HepG2 (cell line): ENCODE results near the gene CDK9. TPM values are rescaled to one million over a fixed set of nuclear protein-coding genes. Genes with fewer than 3 reads are reported as not detected.

Experiments
- ATAC-seq: fragments of 200-7000 bp; cut with Tn5 transposase; 3 replicates; pipeline ENCODE4 v1.9.1; 2020; ENCODE audit warnings: mild to moderate bottlenecking, moderate library complexity
- BruUV-seq: library from RNA; stranded (reverse); fragments of 400-500 nt; replicated peaks from 2 replicates; lab custom pipeline; 2021; lab: Mats Ljungman, UMichigan
- CTCF ChIA-PET: fragments of 300-600 bp; formaldehyde crosslinking; extraction: SDS; loops from one replicate; lab custom pipeline; 2021; ENCODE audit warnings: low total read pairs, inconsistent platforms, low intra/inter-chr PET ratio; lab: Yijun Ruan, JAX
- POLR2A ChIA-PET: fragments of 350-600 bp; sonication (Branson Sonifier 250); formaldehyde crosslinking; loops from one replicate; lab custom pipeline; 2020; ENCODE audit warnings: antibody characterized with exemption, inconsistent platforms; lab: Yijun Ruan, JAX
- DNase-seq: peaks from one replicate; pipeline ENCODE4 v3.0.0-alpha.2; 2015; ENCODE audit warnings: low spot score
- FAIRE-seq: peaks from 3 replicates; lab custom pipeline; 2011; peaks lifted over from hg19 to GRCh38; lab: Jason Lieb, UNC
- H2AFZ ChIP-seq: one replicate; pipeline ENCODE4 v1.6.1; 2011; ENCODE audit warnings: low read length, inconsistent platforms
- H3K27ac ChIP-seq: fragments of 300-600 bp; 3 replicates; pipeline ENCODE4 v1.8.0; 2011; ENCODE audit warnings: mixed run types, mild to moderate bottlenecking, mixed read lengths, low read length, inconsistent platforms; ENCODE audit not compliant: insufficient read depth; ENCODE audit errors: extremely low read length
- H3K27me3 ChIP-seq, 2 experiments: fragments of 200-600 bp in 1 of 2; 2 replicates in 1 of 2; 3 replicates in 1 of 2; pipeline versions ENCODE4 v1.6.0 to v1.8.0; 2011; ENCODE audit warnings: low read length in 2 of 2, mild to moderate bottlenecking in 2 of 2, moderate library complexity in 2 of 2, inconsistent platforms in 1 of 2; ENCODE audit not compliant: insufficient read depth in 2 of 2, control insufficient read depth in 1 of 2
- H3K36me3 ChIP-seq, 2 experiments: fragments of 200-600 bp in 1 of 2; replicated peaks in 1 of 2; 2 replicates in 1 of 2; 3 replicates in 1 of 2; pipeline versions ENCODE4 v1.5.1 to v1.8.0; 2011; ENCODE audit warnings: low read length in 2 of 2, inconsistent platforms in 1 of 2; ENCODE audit not compliant: insufficient read depth in 2 of 2, control insufficient read depth in 1 of 2
- H3K4me1 ChIP-seq: 2 replicates; pipeline ENCODE4 v1.5.1; 2012; ENCODE audit warnings: low read length, inconsistent platforms; ENCODE audit not compliant: insufficient read depth
- H3K4me2 ChIP-seq: 2 replicates; pipeline ENCODE4 v1.6.0; 2011; ENCODE audit warnings: low read depth, low read length, inconsistent platforms
- H3K4me3 ChIP-seq, 3 experiments: fragments of 200-600 bp in 1 of 3; sonication (generic), shearing (Covaris generic) in 1 of 3; replicated peaks in 1 of 3; 2 replicates each; pipeline ENCODE4 v1.5.1; 2011 to 2016; ENCODE audit warnings: low read length in 3 of 3, inconsistent platforms in 2 of 3, low read depth in 2 of 3, mild to moderate bottlenecking in 2 of 3, control low read depth in 1 of 3, mixed read lengths in 1 of 3; ENCODE audit not compliant: insufficient read depth in 1 of 3
- H3K79me2 ChIP-seq: one replicate; pipeline ENCODE4 v1.6.1; 2011; ENCODE audit warnings: low read length, inconsistent platforms; ENCODE audit not compliant: insufficient read depth
- H3K9ac ChIP-seq: 2 replicates; pipeline ENCODE4 v1.6.0; 2011; ENCODE audit warnings: mild to moderate bottlenecking, low read depth, low read length, inconsistent platforms; ENCODE audit not compliant: insufficient read depth
- H3K9me3 ChIP-seq: 2 replicates; pipeline ENCODE4 v1.5.1; 2012; ENCODE audit warnings: mild to moderate bottlenecking, low read length
- H4K20me1 ChIP-seq: 2 replicates; pipeline ENCODE4 v1.6.0; 2011; ENCODE audit warnings: inconsistent platforms, mild to moderate bottlenecking, low read length, moderate library complexity; ENCODE audit not compliant: insufficient read depth
- CAMTA2 ChIP-seq: sonication (generic); formaldehyde crosslinking; IDR thresholded peaks from 2 replicates; pipeline ENCODE4 v1.4.0; 2020; ENCODE audit warnings: mild to moderate bottlenecking, missing genetic modification reagents, borderline replicate concordance
- KDM2A ChIP-seq: sonication (generic); formaldehyde crosslinking; IDR thresholded peaks from 2 replicates; pipeline ENCODE4 v1.4.0; 2020; ENCODE audit warnings: low read depth, missing genetic modification reagents, borderline replicate concordance
- KLF16 ChIP-seq, 2 experiments: sonication (generic) in 1 of 2; formaldehyde crosslinking in 1 of 2; IDR thresholded peaks; 2 replicates each; pipeline versions ENCODE4 v1.6.1 to v1.8.0; 2016 to 2023; ENCODE audit warnings: missing genetic modification reagents in 2 of 2, missing compliant biosample characterization in 1 of 2
- LCORL ChIP-seq, 2 experiments: fragments of 450-650 bp in 1 of 2; sonication (generic) in 1 of 2; formaldehyde crosslinking in 1 of 2; IDR thresholded peaks; 2 replicates each; pipeline versions ENCODE4 v1.5.0 to v1.6.1; 2017 to 2020; ENCODE audit warnings: antibody characterized with exemption in 1 of 2, missing genetic modification reagents in 1 of 2
- MED1 ChIP-seq: sonication (generic); formaldehyde crosslinking; IDR thresholded peaks from 2 replicates; pipeline ENCODE4 v1.4.0; 2020; ENCODE audit warnings: missing genetic modification reagents
- NR2F6 ChIP-seq, 2 experiments: IDR thresholded peaks; 2 replicates each; pipeline ENCODE4 v1.6.1; 2016; ENCODE audit warnings: antibody characterized with exemption in 1 of 2, mild to moderate bottlenecking in 1 of 2
- THAP7 ChIP-seq: sonication (generic); formaldehyde crosslinking; IDR thresholded peaks from 2 replicates; pipeline ENCODE4 v1.8.1; 2023; ENCODE audit warnings: mild to moderate bottlenecking, missing genetic modification reagents
- UBTF ChIP-seq: sonication (generic); formaldehyde crosslinking; IDR thresholded peaks from 2 replicates; pipeline ENCODE4 v1.4.0; 2020; ENCODE audit warnings: mild to moderate bottlenecking, missing genetic modification reagents
- WIZ ChIP-seq: sonication (generic); formaldehyde crosslinking; IDR thresholded peaks from 2 replicates; pipeline ENCODE4 v1.5.1; 2020; ENCODE audit warnings: mild to moderate bottlenecking, missing genetic modification reagents
- ZNF614 ChIP-seq: IDR thresholded peaks from 2 replicates; pipeline ENCODE4 v1.6.1; 2018; ENCODE audit warnings: missing biosample characterization, missing genetic modification reagents, inconsistent platforms, borderline replicate concordance
- ZNF709 ChIP-seq: sonication (generic); formaldehyde crosslinking; IDR thresholded peaks from 2 replicates; pipeline ENCODE4 v1.5.0; 2020; ENCODE audit warnings: mild to moderate bottlenecking, missing genetic modification reagents
- ZNF800 ChIP-seq: sonication (generic); formaldehyde crosslinking; IDR thresholded peaks from 2 replicates; pipeline ENCODE4 v1.4.0; 2020; ENCODE audit warnings: missing genetic modification reagents
- WGBS: methylation state at CpG from one replicate; pipeline ENCODE4 v1.1.6; 2017; ENCODE audit warnings: low lambda C conversion rate; 5-methylcytosine and 5-hydroxymethylcytosine counted together
- in situ Hi-C: cut with HindIII; loops from 2 replicates; pipeline ENCODE4 v1.10.0; 2017; ENCODE audit warnings: low pct_unique_long_range_greater_than_20kb; ENCODE audit not compliant: extremely low pct_ligation_motif_present
- intact Hi-C: fragments of 100-400 bp; cut with micrococcal nuclease; formaldehyde crosslinking; loops from one replicate; pipeline ENCODE4 v1.10.0; 2022; ENCODE audit not compliant: unreplicated experiment
- polyA plus RNA-seq, 8 experiments: library from polyadenylated mRNA; depleted of rRNA in 3 of 8; stranded (reverse) in 7 of 8; unstranded in 1 of 8; fragments of >200 nt; fragmentation: Illumina TruSeq in 4 of 8; extraction: Trizol in 4 of 8; gene quantifications; 2 replicates each; pipeline versions ENCODE4 v1.2.1 to v1.2.3, GENCODE V29; 2011 to 2016; ENCODE audit warnings: low read depth in 4 of 8, missing spikeins in 1 of 8, mixed read lengths in 1 of 8; ENCODE audit not compliant: insufficient read depth in 1 of 8
- total RNA-seq, 5 experiments: library from RNA; depleted of rRNA; stranded (reverse); fragments of >200 nt; fragmentation: Illumina TruSeq; extraction: Trizol; gene quantifications; 2 replicates each; pipeline ENCODE4 v1.2.3, GENCODE V29; 2016; ENCODE audit warnings: low read depth in 1 of 5
- TF ChIP-seq, protein P1 (sequence below): sonication (generic); formaldehyde crosslinking; IDR thresholded peaks from 2 replicates; pipeline ENCODE4 v1.5.0; 2020; ENCODE audit warnings: mild to moderate bottlenecking, missing genetic modification reagents, borderline replicate concordance

Gene CDK9
- total and polyA plus RNA-seq, 2 of the 13 experiments (the other 11 are each of a cell fraction or from before 2014, with no cell fraction given), result 16.8 to 21.5 TPM

- 2% methylated on average over 8 of the region's 34 CpGs for WGBS
- BruUV-seq, result no TSS peak
- peak overlapping the region; percentile 99 for H3K4me2 ChIP-seq
- H3K79me2 ChIP-seq, result no peaks in the 10 kb centered on the region
- H3K9ac ChIP-seq, result peak overlapping the region; percentile 63
- in situ Hi-C loops, result no loop called here
- POLR2A ChIA-PET, result interaction anchor here (0.9 to 2.1 kb wide), 7 partner anchors 10 to 221 kb away, joined by 3 to 6 read pairs (median 4); partner anchors contain the start of genes FPGS and TOR2A
- H3K27me3 ChIP-seq, result no peaks in the 10 kb centered on the region
- intact Hi-C loops, result no loop called here
- FAIRE-seq, result peak; percentile 70
- no peaks in the 10 kb centered on the region for H4K20me1 ChIP-seq
- CTCF ChIA-PET, result no interaction called here
- H3K4me3 ChIP-seq, result peak overlapping the region; percentile 42 to 73 (median 48)
- no peaks in the 10 kb centered on the region for H3K36me3 ChIP-seq
- peak overlapping the region; percentile 43 for H3K27ac ChIP-seq
- ATAC-seq, result peak; percentile 83
- no peak overlapping the region for H2AFZ ChIP-seq
- peaks cover 42% of the 10 kb centered on the region for H3K4me1 ChIP-seq
- peak; percentile 83 for DNase-seq
- no peaks in the 10 kb centered on the region for H3K9me3 ChIP-seq
- TF ChIP-seq THAP7 (CRISPR knock-in tag), result peak; percentile 67; the same call in 1 of the 2 replicates
- no peak for TF ChIP-seq CAMTA2
- TF ChIP-seq ZNF709 (CRISPR knock-in tag), result no peak
- TF ChIP-seq, protein P1, sequence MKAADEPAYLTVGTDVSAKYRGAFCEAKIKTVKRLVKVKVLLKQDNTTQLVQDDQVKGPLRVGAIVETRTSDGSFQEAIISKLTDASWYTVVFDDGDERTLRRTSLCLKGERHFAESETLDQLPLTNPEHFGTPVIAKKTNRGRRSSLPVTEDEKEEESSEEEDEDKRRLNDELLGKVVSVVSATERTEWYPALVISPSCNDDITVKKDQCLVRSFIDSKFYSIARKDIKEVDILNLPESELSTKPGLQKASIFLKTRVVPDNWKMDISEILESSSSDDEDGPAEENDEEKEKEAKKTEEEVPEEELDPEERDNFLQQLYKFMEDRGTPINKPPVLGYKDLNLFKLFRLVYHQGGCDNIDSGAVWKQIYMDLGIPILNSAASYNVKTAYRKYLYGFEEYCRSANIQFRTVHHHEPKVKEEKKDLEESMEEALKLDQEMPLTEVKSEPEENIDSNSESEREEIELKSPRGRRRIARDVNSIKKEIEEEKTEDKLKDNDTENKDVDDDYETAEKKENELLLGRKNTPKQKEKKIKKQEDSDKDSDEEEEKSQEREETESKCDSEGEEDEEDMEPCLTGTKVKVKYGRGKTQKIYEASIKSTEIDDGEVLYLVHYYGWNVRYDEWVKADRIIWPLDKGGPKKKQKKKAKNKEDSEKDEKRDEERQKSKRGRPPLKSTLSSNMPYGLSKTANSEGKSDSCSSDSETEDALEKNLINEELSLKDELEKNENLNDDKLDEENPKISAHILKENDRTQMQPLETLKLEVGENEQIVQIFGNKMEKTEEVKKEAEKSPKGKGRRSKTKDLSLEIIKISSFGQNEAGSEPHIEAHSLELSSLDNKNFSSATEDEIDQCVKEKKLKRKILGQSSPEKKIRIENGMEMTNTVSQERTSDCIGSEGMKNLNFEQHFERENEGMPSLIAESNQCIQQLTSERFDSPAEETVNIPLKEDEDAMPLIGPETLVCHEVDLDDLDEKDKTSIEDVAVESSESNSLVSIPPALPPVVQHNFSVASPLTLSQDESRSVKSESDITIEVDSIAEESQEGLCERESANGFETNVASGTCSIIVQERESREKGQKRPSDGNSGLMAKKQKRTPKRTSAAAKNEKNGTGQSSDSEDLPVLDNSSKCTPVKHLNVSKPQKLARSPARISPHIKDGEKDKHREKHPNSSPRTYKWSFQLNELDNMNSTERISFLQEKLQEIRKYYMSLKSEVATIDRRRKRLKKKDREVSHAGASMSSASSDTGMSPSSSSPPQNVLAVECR (CRISPR knock-in tag), result peak; percentile 50; the same call in 1 of the 2 replicates
- TF ChIP-seq KDM2A (CRISPR knock-in tag), result peak; percentile 88
- peak; percentile 19; the same call in 1 of the 2 replicates for TF ChIP-seq MED1 (CRISPR knock-in tag)
- TF ChIP-seq ZNF614, result peak; percentile 17; the same call in 1 of the 2 replicates
- TF ChIP-seq WIZ (CRISPR knock-in tag), result no peak
- TF ChIP-seq UBTF (CRISPR knock-in tag), result peak; percentile 89
- no peak for TF ChIP-seq LCORL (IDR thresholded peaks at IDR 0.05)
- TF ChIP-seq LCORL (CRISPR knock-in tag; IDR thresholded peaks at IDR 0.05), result peak; percentile 74; the same call in 1 of the 2 replicates
- TF ChIP-seq KLF16 (CRISPR knock-in tag; IDR thresholded peaks at IDR 0.05), result no peak
- TF ChIP-seq ZNF800 (CRISPR knock-in tag), result no peak
- TF ChIP-seq NR2F6 (IDR thresholded peaks at IDR 0.05), result no peak
- 0 out of 2 replicates have a peak, but pooled peaks have one; percentile 41 for TF ChIP-seq NR2F6 (CRISPR knock-in tag; IDR thresholded peaks at IDR 0.05)
These were observed 42.6 kb downstream of the CDK9 start for GRCh38 chr9:127828262-127829031.
